IPS DF 19.7 (cell line): ENCODE results near the gene LENG1.
"Not testable (repeated sequence)": the region's sequence is repeated elsewhere in the genome, so short reads cannot be mapped to it uniquely, and the experiment has no call there.

Experiments used
- DNase-seq: peaks from one replicate; pipeline ENCODE4 v3.0.0-alpha.2; 2013; ENCODE audit warnings: low read depth, low spot score

The LENG1 gene

GRCh38 chr19:54159352-54160181 lies at the start of gene LENG1:
Gene LENG1, minus strand, starts transcription at chr19:54159721. Its CDS starts 26 bp downstream, at chr19:54159695.
- DNase-seq = peak; percentile 100

GRCh38 chr19:54208784-54209057 lies 49.2 kb upstream of the LENG1 start:
- no peak for DNase-seq

GRCh38 chr19:54207983-54208783 lies 48.7 kb upstream of the LENG1 start:
- no peak for DNase-seq

- DNase-seq = no peak
These were observed 48.1 kb upstream of the LENG1 start for GRCh38 chr19:54207676-54207982.

- not testable (repeated sequence) for DNase-seq
These were observed 47.7 kb upstream of the LENG1 start for GRCh38 chr19:54207193-54207592.

- DNase-seq = no peak
These were observed 47.3 kb upstream of the LENG1 start for GRCh38 chr19:54206831-54207177.

GRCh38 chr19:54206030-54206830 lies 46.7 kb upstream of the LENG1 start:
- no peak for DNase-seq

- no peak for DNase-seq
These were observed 45.4 kb upstream of the LENG1 start for GRCh38 chr19:54204767-54205468.

GRCh38 chr19:54203151-54203611 lies 43.7 kb upstream of the LENG1 start:
- no peak for DNase-seq

GRCh38 chr19:54201980-54202379 lies 42.5 kb upstream of the LENG1 start:
- DNase-seq = no peak

GRCh38 chr19:54201172-54201701 lies 41.7 kb upstream of the LENG1 start:
- no peak for DNase-seq

- no peak for DNase-seq
These were observed 39.9 kb upstream of the LENG1 start for GRCh38 chr19:54199401-54199800.

- no peak for DNase-seq
These were observed 37.6 kb upstream of the LENG1 start for GRCh38 chr19:54197121-54197520.

GRCh38 chr19:54196536-54196935 lies 37.0 kb upstream of the LENG1 start:
- no peak for DNase-seq

GRCh38 chr19:54194463-54194862 lies 34.9 kb upstream of the LENG1 start:
- not testable (repeated sequence) for DNase-seq

GRCh38 chr19:54193011-54193410 lies 33.5 kb upstream of the LENG1 start:
- DNase-seq = no peak

GRCh38 chr19:54191811-54192453 lies 32.4 kb upstream of the LENG1 start:
- DNase-seq = no peak

GRCh38 chr19:54191011-54191810 lies 31.7 kb upstream of the LENG1 start, which contains the start of gene TSEN34:
Gene TSEN34, plus strand, starts transcription at chr19:54191308. Its CDS starts 57 bp downstream, at chr19:54191365.
- no peak for DNase-seq

- no peak for DNase-seq
These were observed 31.0 kb upstream of the LENG1 start for GRCh38 chr19:54190503-54191010.
